Ovary (tissue), 3 donors: ENCODE data around the gene PSG2.
"Not testable (repeated sequence)": the region's sequence is repeated elsewhere in the genome, so short reads cannot be mapped to it uniquely, and the experiment has no call there.

Experiments used
- CTCF ChIP-seq, 3 donors: fragments of 450-650 bp in 2 of 3; fragments of 200-600 bp in 1 of 3; IDR thresholded peaks; one replicate each; pipeline versions ENCODE4 v1.5.1 to v1.8.0; 2016 to 2022; ENCODE audit warnings: antibody characterized with exemption in 3 of 3, mild to moderate bottlenecking in 1 of 3
- EP300 ChIP-seq: sonication (generic); formaldehyde crosslinking; IDR thresholded peaks from one replicate; pipeline ENCODE4 v1.6.1; 2017; ENCODE audit warnings: antibody characterized with exemption
- POLR2A ChIP-seq: fragments of 450-650 bp; IDR thresholded peaks from one replicate; pipeline ENCODE4 v1.6.1; 2017; ENCODE audit warnings: antibody characterized with exemption, mild to moderate bottlenecking, moderate library complexity
- donor health status: DM: no; HTN: no; CAD: no.

GRCh38 chr19:43058440-43058839, 24.1 kb downstream of the PSG2 start:
- not testable (repeated sequence) for TF ChIP-seq CTCF (IDR thresholded peaks at IDR 0.05); POLR2A; EP300
